Nephron progenitor cell (in vitro differentiated cells): ENCODE measurements around the gene KLKB1.
"Not testable (repeated sequence)": the region's sequence is repeated elsewhere in the genome, so short reads cannot be mapped to it uniquely, and the experiment has no call there.

ENCODE experiments used
- DNase-seq: peaks from one replicate; pipeline ENCODE4 v3.0.0; 2021
- H3K27ac Mint-ChIP-seq: 2 replicates; pipeline ENCODE4 v1.8.0; 2021; ENCODE audit warnings: mild to moderate bottlenecking, moderate library complexity, mixed read lengths
- H3K27me3 Mint-ChIP-seq: 2 replicates; pipeline ENCODE4 v1.8.0; 2021; ENCODE audit warnings: mild to moderate bottlenecking, low read depth, mixed read lengths; ENCODE audit not compliant: poor library complexity
- H3K36me3 Mint-ChIP-seq: 2 replicates; pipeline ENCODE4 v1.8.0; 2021; ENCODE audit warnings: low read depth, mixed read lengths
- H3K4me1 Mint-ChIP-seq: 2 replicates; pipeline ENCODE4 v1.8.0; 2021; ENCODE audit warnings: mixed read lengths
- H3K4me3 Mint-ChIP-seq: 2 replicates; pipeline ENCODE4 v1.8.0; 2021; ENCODE audit warnings: mild to moderate bottlenecking, moderate library complexity, mixed read lengths
- H3K9me3 Mint-ChIP-seq: 2 replicates; pipeline ENCODE4 v1.8.0; 2021; ENCODE audit warnings: mild to moderate bottlenecking, moderate library complexity, mixed read lengths
- TF ChIP-seq, protein P1 (sequence below): fragments of 200-600 bp; sonication (generic); IDR thresholded peaks from 2 replicates; pipeline ENCODE4 v1.5.0; 2021; ENCODE audit warnings: antibody characterized with exemption

The KLKB1 gene

DNA sequence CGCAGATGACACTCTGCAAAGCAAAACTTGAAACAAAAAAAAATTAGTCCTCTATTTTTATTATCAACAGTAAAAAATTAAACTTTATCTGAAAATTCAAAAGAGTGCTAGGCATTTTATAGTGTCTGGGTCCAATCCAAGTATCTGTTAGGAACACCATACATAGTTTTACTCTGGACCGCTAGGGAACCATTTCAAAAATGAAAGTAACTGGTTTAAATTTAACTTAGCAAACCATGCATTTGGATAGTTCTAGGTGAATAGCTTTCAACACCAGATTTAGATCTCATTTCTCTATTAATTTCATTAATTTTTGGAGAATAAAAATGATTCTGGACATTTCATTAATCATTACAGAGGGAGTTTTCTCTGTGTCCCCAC, 1.2 kb downstream of the KLKB1 start:
- TF ChIP-seq, protein P1, sequence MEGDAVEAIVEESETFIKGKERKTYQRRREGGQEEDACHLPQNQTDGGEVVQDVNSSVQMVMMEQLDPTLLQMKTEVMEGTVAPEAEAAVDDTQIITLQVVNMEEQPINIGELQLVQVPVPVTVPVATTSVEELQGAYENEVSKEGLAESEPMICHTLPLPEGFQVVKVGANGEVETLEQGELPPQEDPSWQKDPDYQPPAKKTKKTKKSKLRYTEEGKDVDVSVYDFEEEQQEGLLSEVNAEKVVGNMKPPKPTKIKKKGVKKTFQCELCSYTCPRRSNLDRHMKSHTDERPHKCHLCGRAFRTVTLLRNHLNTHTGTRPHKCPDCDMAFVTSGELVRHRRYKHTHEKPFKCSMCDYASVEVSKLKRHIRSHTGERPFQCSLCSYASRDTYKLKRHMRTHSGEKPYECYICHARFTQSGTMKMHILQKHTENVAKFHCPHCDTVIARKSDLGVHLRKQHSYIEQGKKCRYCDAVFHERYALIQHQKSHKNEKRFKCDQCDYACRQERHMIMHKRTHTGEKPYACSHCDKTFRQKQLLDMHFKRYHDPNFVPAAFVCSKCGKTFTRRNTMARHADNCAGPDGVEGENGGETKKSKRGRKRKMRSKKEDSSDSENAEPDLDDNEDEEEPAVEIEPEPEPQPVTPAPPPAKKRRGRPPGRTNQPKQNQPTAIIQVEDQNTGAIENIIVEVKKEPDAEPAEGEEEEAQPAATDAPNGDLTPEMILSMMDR: no peak
- Mint-ChIP-seq H3K36me3 (peaks cover 15% of the 10 kb centered on the region), H3K4me3 (no peak overlapping the region), H3K9me3 (peaks cover 31% of the 10 kb centered on the region), H3K27me3 (peaks cover 3% of the 10 kb centered on the region), H3K27ac (no peak overlapping the region), H3K4me1 (no peaks in the 10 kb centered on the region)
- DNase-seq: no peak

GRCh38 chr4:186234367-186234766, 7.1 kb downstream of the KLKB1 start:
- H3K9me3 Mint-ChIP-seq: peaks cover 3% of the 10 kb centered on the region
- no peaks in the 10 kb centered on the region for H3K4me1 Mint-ChIP-seq
- H3K36me3 Mint-ChIP-seq: no peaks in the 10 kb centered on the region
- no peak overlapping the region for H3K4me3 Mint-ChIP-seq
- TF ChIP-seq, protein P1: no peak
- no peak overlapping the region for H3K27ac Mint-ChIP-seq
- H3K27me3 Mint-ChIP-seq: no peaks in the 10 kb centered on the region
- DNase-seq: no peak

DNA sequence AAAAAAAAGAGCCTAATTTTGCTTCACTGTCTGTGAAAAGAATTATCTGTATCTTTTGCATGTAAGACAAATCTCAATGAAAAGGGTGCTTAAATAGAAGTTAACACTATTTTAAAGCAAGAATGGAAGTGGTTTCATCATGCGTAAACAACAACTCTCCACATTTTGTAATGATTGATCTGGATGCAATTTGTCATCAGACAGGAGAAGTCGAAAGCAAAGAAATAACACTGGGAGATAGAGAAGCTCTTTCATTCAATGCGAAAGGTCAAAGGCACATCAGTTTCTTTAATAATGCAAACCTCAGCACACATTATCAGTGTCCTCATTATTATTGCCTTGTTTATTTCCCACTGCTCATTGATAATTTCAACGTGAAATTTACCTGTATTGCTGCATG, 8.8 kb downstream of the KLKB1 start:
- no peak overlapping the region for H3K4me3 Mint-ChIP-seq
- no peak overlapping the region for H3K27ac Mint-ChIP-seq
- H3K27me3 Mint-ChIP-seq: no peaks in the 10 kb centered on the region
- TF ChIP-seq, protein P1: no peak
- peaks cover 3% of the 10 kb centered on the region for H3K9me3 Mint-ChIP-seq
- H3K36me3 Mint-ChIP-seq: no peaks in the 10 kb centered on the region
- no peaks in the 10 kb centered on the region for H3K4me1 Mint-ChIP-seq
- DNase-seq: no peak

- Mint-ChIP-seq H3K36me3 (no peaks in the 10 kb centered on the region), H3K4me1 (no peaks in the 10 kb centered on the region), H3K4me3 (no peak overlapping the region), H3K27ac (no peak overlapping the region), H3K9me3 (peaks cover 3% of the 10 kb centered on the region), H3K27me3 (no peaks in the 10 kb centered on the region)
- no peak for DNase-seq
- TF ChIP-seq, protein P1: no peak
Measured at GRCh38 chr4:186240452-186240847, 13.1 kb downstream of the KLKB1 start.

DNA sequence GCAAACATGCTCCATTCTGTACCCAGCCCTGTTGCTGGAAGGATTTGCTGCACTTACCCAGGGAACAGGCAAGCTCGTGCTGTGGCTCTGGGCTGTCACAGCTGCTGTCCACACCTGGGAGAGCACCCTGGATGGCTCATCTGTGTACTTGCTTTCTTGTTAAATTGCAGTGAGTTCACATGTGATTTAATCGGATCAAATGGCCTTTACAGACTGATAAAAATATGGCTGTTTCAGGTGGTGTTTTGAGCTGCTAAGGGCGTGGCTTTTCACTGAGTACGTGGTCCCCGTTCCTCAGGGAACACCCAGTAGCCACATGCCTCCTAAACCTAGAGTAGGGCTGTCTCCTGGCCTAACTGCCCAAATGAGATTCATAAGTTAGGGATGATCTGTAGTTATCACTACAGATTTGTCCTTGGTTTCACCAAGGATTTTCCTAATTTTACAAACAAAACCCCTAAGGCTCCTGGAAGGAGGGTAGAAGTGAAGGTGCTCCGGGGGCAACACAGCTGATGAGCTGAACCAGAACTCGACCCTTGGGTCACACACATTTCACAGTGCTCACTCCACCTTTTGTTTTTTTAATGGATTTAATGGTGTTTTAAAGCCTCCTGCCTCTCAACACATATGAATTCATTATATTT, 13.7 kb downstream of the KLKB1 start:
- Mint-ChIP-seq H3K4me1 (no peaks in the 10 kb centered on the region), H3K27me3 (no peaks in the 10 kb centered on the region), H3K4me3 (no peak overlapping the region), H3K36me3 (no peaks in the 10 kb centered on the region), H3K27ac (no peak overlapping the region), H3K9me3 (peaks cover 3% of the 10 kb centered on the region)
- no peak for DNase-seq
- TF ChIP-seq, protein P1: no peak

GRCh38 chr4:186241616-186242015, 14.3 kb downstream of the KLKB1 start:
- DNase-seq: no peak
- Mint-ChIP-seq H3K4me3 (no peak overlapping the region), H3K9me3 (peaks cover 3% of the 10 kb centered on the region), H3K4me1 (no peaks in the 10 kb centered on the region), H3K27me3 (no peaks in the 10 kb centered on the region), H3K36me3 (no peaks in the 10 kb centered on the region), H3K27ac (no peak overlapping the region)
- TF ChIP-seq, protein P1: no peak

DNA sequence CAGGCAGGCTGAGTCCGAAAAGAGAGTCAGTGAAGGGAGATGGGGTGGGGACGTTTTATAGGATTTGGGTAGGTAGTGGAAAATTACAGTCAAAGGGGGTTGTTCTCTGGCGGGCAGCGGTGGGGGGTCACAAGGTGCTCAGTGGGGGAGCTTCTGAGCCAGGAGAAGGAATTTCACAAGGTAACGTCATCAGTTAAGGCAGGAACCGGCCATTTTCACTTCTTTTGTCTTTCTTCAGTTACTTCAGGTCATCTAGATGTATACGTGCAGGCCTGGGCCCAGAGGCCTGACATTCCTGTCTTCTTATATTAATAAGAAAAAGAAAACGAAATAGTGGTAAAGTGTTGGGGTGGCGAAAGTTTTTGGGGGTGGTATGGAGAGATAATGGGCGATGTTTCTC, 14.7 kb downstream of the KLKB1 start:
- H3K9me3 Mint-ChIP-seq, H3K27ac Mint-ChIP-seq, H3K36me3 Mint-ChIP-seq, H3K4me3 Mint-ChIP-seq, H3K27me3 Mint-ChIP-seq, DNase-seq, H3K4me1 Mint-ChIP-seq: not testable (repeated sequence)
